H1 (cell line): Measurements from ENCODE around the gene SLC9C2. TPM values are rescaled to one million over a fixed set of nuclear protein-coding genes. Genes with fewer than 3 reads are reported as not detected.

Experiments
- CTCF ChIA-PET: fragments of 300-600 bp; sonication (Branson Sonifier 250); formaldehyde crosslinking; loops from one replicate; lab custom pipeline; 2021; ENCODE audit not compliant: partially characterized antibody; lab: Charles Lee
- POLR2A ChIA-PET: fragments of 300-600 bp; sonication (Branson Sonifier 250); formaldehyde crosslinking; loops from one replicate; lab custom pipeline; 2021; ENCODE audit warnings: inconsistent platforms; ENCODE audit not compliant: partially characterized antibody; lab: Charles Lee
- DNase-seq, 2 experiments: peaks; one replicate each; pipeline versions ENCODE4 v3.0.0 to v3.0.0-alpha.2; 2010 to 2022; ENCODE audit warnings: low spot score in 2 of 2, low read depth in 1 of 2, mixed read lengths in 1 of 2
- FAIRE-seq: peaks from 2 replicates; lab custom pipeline; 2011; peaks lifted over from hg19 to GRCh38; lab: Jason Lieb, UNC
- H2AFZ ChIP-seq: 2 replicates; pipeline ENCODE4 v1.8.1; 2012; ENCODE audit warnings: low read length, inconsistent platforms
- H2AK5ac ChIP-seq: 2 replicates; pipeline ENCODE4 v1.6.1; 2013; ENCODE audit warnings: low read depth, low read length
- H2BK120ac ChIP-seq: replicated peaks from 2 replicates; pipeline ENCODE3; 2013; ENCODE audit warnings: low read depth, low read length, inconsistent platforms
- H2BK12ac ChIP-seq: 2 replicates; pipeline ENCODE4 v1.6.1; 2013; ENCODE audit warnings: low read depth, low read length
- H2BK15ac ChIP-seq: 2 replicates; pipeline ENCODE4 v1.6.1; 2013; ENCODE audit warnings: low read length
- H2BK20ac ChIP-seq: 2 replicates; pipeline ENCODE4 v1.6.1; 2013; ENCODE audit warnings: low read length
- H2BK5ac ChIP-seq: 2 replicates; pipeline ENCODE4 v1.6.1; 2013; ENCODE audit warnings: low read depth, low read length
- H3K14ac ChIP-seq: 2 replicates; pipeline ENCODE4 v1.6.1; 2013; ENCODE audit warnings: inconsistent platforms; ENCODE audit not compliant: insufficient read length
- H3K18ac ChIP-seq: 2 replicates; pipeline ENCODE4 v1.6.1; 2013; ENCODE audit warnings: low read length; ENCODE audit errors: extremely low read depth
- H3K23ac ChIP-seq: 2 replicates; pipeline ENCODE4 v1.6.1; 2013; ENCODE audit warnings: inconsistent platforms; ENCODE audit not compliant: insufficient read length
- H3K23me2 ChIP-seq: 2 replicates; pipeline ENCODE4 v1.6.1; 2013; ENCODE audit warnings: low read depth, low read length
- H3K27ac ChIP-seq: 2 replicates; pipeline ENCODE4 v1.6.1; 2011; ENCODE audit warnings: low read depth, low read length, inconsistent platforms
- H3K27me3 ChIP-seq, 4 experiments: replicated peaks in 1 of 4; 1 replicate in 1 of 4; 2 replicates in 3 of 4; pipeline versions ENCODE4 v1.6.1 to v1.8.1; 2011 to 2013; ENCODE audit warnings: low read length in 3 of 4, mild to moderate bottlenecking in 3 of 4, inconsistent platforms in 2 of 4, mixed read lengths in 2 of 4, moderate library complexity in 1 of 4; ENCODE audit not compliant: control insufficient read depth in 3 of 4, insufficient read depth in 3 of 4; ENCODE audit errors: extremely low read depth in 1 of 4
- H3K36me3 ChIP-seq, 4 experiments: 2 replicates each; pipeline versions ENCODE4 v1.6.1 to v1.8.1; 2011 to 2013; ENCODE audit warnings: mild to moderate bottlenecking in 4 of 4, low read length in 3 of 4, moderate library complexity in 2 of 4, control low read depth in 1 of 4, inconsistent platforms in 1 of 4; ENCODE audit not compliant: insufficient read depth in 4 of 4, control insufficient read depth in 2 of 4
- H3K4ac ChIP-seq: replicated peaks from 2 replicates; pipeline ENCODE3; 2013; ENCODE audit warnings: low read length, low read depth, mixed read lengths, inconsistent platforms; ENCODE audit not compliant: insufficient read length
- H3K4me1 ChIP-seq, 4 experiments: replicated peaks in 1 of 4; 1 replicate in 1 of 4; 2 replicates in 3 of 4; pipeline versions ENCODE4 v1.6.1 to v1.8.1; 2011 to 2013; ENCODE audit warnings: low read length in 3 of 4, inconsistent platforms in 2 of 4, mixed read lengths in 1 of 4; ENCODE audit not compliant: insufficient read depth in 4 of 4, control insufficient read depth in 3 of 4
- H3K4me2 ChIP-seq, 2 experiments: 2 replicates each; pipeline versions ENCODE4 v1.6.1 to v1.8.1; 2011 to 2013; ENCODE audit warnings: low read depth in 2 of 2, low read length in 2 of 2, control low read depth in 1 of 2, inconsistent platforms in 1 of 2, mild to moderate bottlenecking in 1 of 2; ENCODE audit not compliant: insufficient read depth in 1 of 2
- H3K4me3 ChIP-seq, 4 experiments: fragments of 200-600, 300-600 bp in 1 of 4; sonication (generic), shearing (Covaris generic), sonication (Bioruptor Twin) in 1 of 4; 2 replicates each; pipeline versions ENCODE4 v1.5.1 to v1.8.1; 2011 to 2016; ENCODE audit warnings: low read length in 4 of 4, low read depth in 3 of 4, control low read depth in 2 of 4, inconsistent platforms in 2 of 4, mild to moderate bottlenecking in 2 of 4, mixed read lengths in 1 of 4, moderate library complexity in 1 of 4; ENCODE audit not compliant: insufficient read depth in 2 of 4; ENCODE audit errors: extremely low read depth in 1 of 4
- H3K56ac ChIP-seq: replicated peaks from 2 replicates; pipeline ENCODE3; 2013; ENCODE audit warnings: low read depth, mild to moderate bottlenecking, mixed read lengths, low read length, inconsistent platforms; ENCODE audit not compliant: insufficient read length
- H3K79me1 ChIP-seq: 2 replicates; pipeline ENCODE4 v1.6.1; 2013; ENCODE audit warnings: low read depth, low read length, control low read depth
- H3K79me2 ChIP-seq, 2 experiments: 2 replicates each; pipeline versions ENCODE4 v1.6.1 to v1.8.1; 2012 to 2013; ENCODE audit warnings: low read length in 2 of 2, mild to moderate bottlenecking in 2 of 2, inconsistent platforms in 1 of 2; ENCODE audit not compliant: insufficient read depth in 2 of 2, control insufficient read depth in 1 of 2
- H3K9ac ChIP-seq, 4 experiments: replicated peaks in 1 of 4; 1 replicate in 1 of 4; 2 replicates in 3 of 4; pipeline versions ENCODE4 v1.6.1 to v1.8.1; 2011 to 2013; ENCODE audit warnings: low read depth in 3 of 4, low read length in 3 of 4, control low read depth in 2 of 4, mild to moderate bottlenecking in 2 of 4, moderate library complexity in 2 of 4, inconsistent platforms in 1 of 4; ENCODE audit errors: extremely low read depth in 1 of 4
- H3K9me3 ChIP-seq, 2 experiments: 2 replicates each; pipeline versions ENCODE4 v1.6.1 to v1.8.1; 2012 to 2013; ENCODE audit warnings: mild to moderate bottlenecking in 2 of 2, moderate library complexity in 2 of 2, control low read depth in 1 of 2, inconsistent platforms in 1 of 2, low read depth in 1 of 2, low read length in 1 of 2, mixed read lengths in 1 of 2; ENCODE audit not compliant: insufficient read depth in 2 of 2
- H4K20me1 ChIP-seq, 2 experiments: replicated peaks in 1 of 2; 2 replicates each; pipeline versions ENCODE3 to v1.8.1; 2011 to 2013; ENCODE audit warnings: inconsistent platforms in 2 of 2, low read length in 2 of 2, mild to moderate bottlenecking in 1 of 2; ENCODE audit not compliant: insufficient read depth in 2 of 2, control insufficient read depth in 1 of 2
- H4K5ac ChIP-seq: 2 replicates; pipeline ENCODE4 v1.6.1; 2013; ENCODE audit warnings: low read length, low read depth, mixed read lengths, inconsistent platforms; ENCODE audit not compliant: insufficient read length
- H4K8ac ChIP-seq: 2 replicates; pipeline ENCODE4 v1.8.0; 2013; ENCODE audit warnings: mild to moderate bottlenecking, moderate library complexity, low read length, inconsistent platforms; ENCODE audit not compliant: insufficient read depth; ENCODE audit errors: extremely low read depth
- H4K91ac ChIP-seq: replicated peaks from 2 replicates; pipeline ENCODE3; 2013; ENCODE audit warnings: low read length, mixed read lengths, inconsistent platforms; ENCODE audit not compliant: insufficient read length
- BACH1 ChIP-seq: IDR thresholded peaks from 2 replicates; pipeline ENCODE4 v1.6.1; 2012; ENCODE audit warnings: low read length, improper control_type of control experiment
- CBX5 ChIP-seq: fragments of 300-800, 300-1000 bp; sonication (generic); IDR thresholded peaks from 2 replicates; pipeline ENCODE4 v1.7.1; 2016; ENCODE audit warnings: antibody characterized with exemption, low read length, low read depth
- E2F6 ChIP-seq: IDR thresholded peaks from 2 replicates; pipeline ENCODE4 v1.6.1; 2012; ENCODE audit warnings: inconsistent platforms
- FOSL1 ChIP-seq: IDR thresholded peaks from 2 replicates; pipeline ENCODE4 v1.6.1; 2011; ENCODE audit warnings: mild to moderate bottlenecking, low read depth, low read length, moderate library complexity; ENCODE audit not compliant: insufficient read depth
- GABPA ChIP-seq: IDR thresholded peaks from 2 replicates; pipeline ENCODE4 v1.6.1; 2011; ENCODE audit warnings: mild to moderate bottlenecking, low read length, moderate library complexity, borderline replicate concordance; ENCODE audit not compliant: insufficient read depth
- NANOG ChIP-seq: IDR thresholded peaks from 2 replicates; pipeline ENCODE4 v1.6.1; 2011; ENCODE audit warnings: low read length, low read depth, mild to moderate bottlenecking, inconsistent platforms; ENCODE audit not compliant: insufficient read depth, poor library complexity, severe bottlenecking
- NRF1 ChIP-seq: IDR thresholded peaks from 2 replicates; pipeline ENCODE4 v1.6.1; 2011; ENCODE audit warnings: mild to moderate bottlenecking, low read depth, low read length, improper control_type of control experiment
- WGBS, 2 experiments: shearing (Covaris generic) in 1 of 2; methylation state at CpG; one replicate each; pipeline versions ENCODE4 v1.1.6 to v1.1.7; 2013 to 2015; ENCODE audit warnings: low lambda C conversion rate in 2 of 2, mixed read lengths in 2 of 2, inconsistent platforms in 1 of 2, low coverage in 1 of 2, missing lambda C conversion rate in 1 of 2; ENCODE audit not compliant: insufficient replicate concordance in 2 of 2, insufficient coverage in 1 of 2, insufficient read length in 1 of 2; ENCODE audit errors: extremely low coverage in 1 of 2, missing lambda C conversion rate in 1 of 2; 5-methylcytosine and 5-hydroxymethylcytosine counted together
- polyA plus RNA-seq, 7 experiments: library from polyadenylated mRNA; depleted of rRNA in 3 of 7; stranded (reverse) in 5 of 7; unstranded in 2 of 7; fragments of >200 nt in 5 of 7; fragments of 200-250 nt in 2 of 7; gene quantifications; 1 replicate in 5 of 7; 2 replicates in 1 of 7; 4 replicates in 1 of 7; pipeline versions ENCODE4 v1.2.1 to v1.2.3, GENCODE V29; 2011 to 2013; ENCODE audit warnings: missing spikeins in 2 of 7, mixed read lengths in 2 of 7
- total RNA-seq: library from RNA; stranded (reverse); fragmentation: NEBNext Ultra II Directional; extraction: Animal tissue kit (Norgen Biotek cat#: 25700); gene quantifications from 2 replicates; pipeline ENCODE4 v1.2.1, GENCODE V29; 2021
- TF ChIP-seq, protein P1 (sequence below): IDR thresholded peaks from 2 replicates; pipeline ENCODE4 v1.6.1; 2011; ENCODE audit warnings: low read length, improper control_type of control experiment

Gene SLC9C2
- total and polyA plus RNA-seq, 2 of the 8 experiments (the other 6 are each of a cell fraction or from before 2014, with no cell fraction given), result not detected

DNA sequence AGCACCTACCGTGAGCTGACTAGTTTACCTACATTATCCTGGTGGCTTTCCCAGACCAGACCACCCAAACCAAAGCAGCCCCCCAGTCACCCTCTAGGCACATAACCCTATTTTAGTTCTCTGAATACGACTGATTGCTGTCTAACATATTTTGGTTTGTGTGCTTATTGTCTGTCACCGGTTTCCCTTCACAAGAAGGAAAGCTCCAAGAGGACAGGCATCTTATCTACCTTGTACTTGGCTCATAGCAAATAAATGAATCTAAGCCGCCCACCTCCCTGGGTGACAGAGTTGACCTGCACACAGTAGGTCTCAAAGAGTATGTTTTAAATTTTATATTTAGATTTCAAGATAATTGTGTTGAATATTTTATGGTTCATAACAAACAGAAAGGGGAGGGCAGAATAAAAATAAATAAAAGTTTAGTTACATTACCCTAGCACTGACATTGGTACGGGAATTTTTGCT is 126.6 kb downstream of the SLC9C2 start:
- Histone ChIP-seq H2BK20ac (no peak overlapping the region), H4K91ac (peak overlapping the region; percentile 81), H4K8ac (no peak overlapping the region), H3K18ac (no peak overlapping the region; the same call in 1 of the 2 replicates), H3K23ac (no peak overlapping the region), H2AFZ (no peak overlapping the region), H3K9ac (peak overlapping the region; percentile 60 to 88 (median 80); a peak in 6 of 7 replicates), H3K56ac (no peak overlapping the region), H3K4ac (peak overlapping the region; percentile 79), H2AK5ac (no peak overlapping the region), H2BK15ac (no peak overlapping the region), H2BK5ac (no peak overlapping the region; the same call in 1 of the 2 replicates), H3K27me3 (no peaks in the 10 kb centered on the region), H3K4me1 (peaks cover 2 to 18% (median 4%) of the 10 kb centered on the region in 4 experiments; a peak in 6 of 7 replicates), H2BK12ac (no peak overlapping the region), H3K4me2 (peak overlapping the region; percentile 80 to 91), H3K27ac (no peak overlapping the region), H3K79me1 (0 out of 2 replicates have a peak, but pooled peaks cover 2% of the 10 kb centered on the region), H3K9me3 (peaks cover 8 to 12% of the 10 kb centered on the region in 2 experiments), H4K5ac (no peak overlapping the region), H3K23me2 (peaks cover 12% of the 10 kb centered on the region), H4K20me1 (peaks cover 9 to 12% of the 10 kb centered on the region in 2 experiments), H3K14ac (no peak overlapping the region), H3K79me2 (peaks cover 12 to 67% of the 10 kb centered on the region in 2 experiments), H2BK120ac (no peak overlapping the region), H3K4me3 (peak overlapping the region; percentile 74 to 81 (median 78)), H3K36me3 (peaks cover 5 to 26% (median 15%) of the 10 kb centered on the region in 4 experiments)
- whole genome bisulfite sequencing, 2 experiments, result 65% methylated on average over 5 of the region's 5 CpGs; no CpG with 5 or more reads in 1 of the 2 experiments
- no peak for DNase-seq
- TF ChIP-seq NANOG (no peak), BACH1 (no peak), E2F6 (no peak), FOSL1 (no peak), CBX5 (no peak), NRF1 (no peak), GABPA (no peak)
- TF ChIP-seq, protein P1, sequence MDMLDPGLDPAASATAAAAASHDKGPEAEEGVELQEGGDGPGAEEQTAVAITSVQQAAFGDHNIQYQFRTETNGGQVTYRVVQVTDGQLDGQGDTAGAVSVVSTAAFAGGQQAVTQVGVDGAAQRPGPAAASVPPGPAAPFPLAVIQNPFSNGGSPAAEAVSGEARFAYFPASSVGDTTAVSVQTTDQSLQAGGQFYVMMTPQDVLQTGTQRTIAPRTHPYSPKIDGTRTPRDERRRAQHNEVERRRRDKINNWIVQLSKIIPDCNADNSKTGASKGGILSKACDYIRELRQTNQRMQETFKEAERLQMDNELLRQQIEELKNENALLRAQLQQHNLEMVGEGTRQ, result no peak
- ChIA-PET CTCF (interaction anchor here (0.8 to 4.3 kb wide), 6 partner anchors 24 to 734 kb away, joined by 3 to 44 read pairs (median 4); no protein-coding TSS in a partner anchor), POLR2A (interaction anchor here (1.0 to 4.8 kb wide), 12 partner anchors 13 to 392 kb away, joined by 3 to 53 read pairs (median 6); partner anchors contain the start of genes CENPL, DARS2, GAS5 and ZBTB37)
- no peak for FAIRE-seq
